HEK293 (cell line): ENCODE data around the gene TRIM50.
"Not testable (repeated sequence)": the region's sequence is repeated elsewhere in the genome, so short reads cannot be mapped to it uniquely, and the experiment has no call there.

ENCODE experiments used
- MEIS1 ChIP-seq: sonication (generic); formaldehyde crosslinking; IDR thresholded peaks from 2 replicates; pipeline ENCODE4 v1.8.1; 2022; ENCODE audit warnings: missing genetic modification reagents, mild to moderate bottlenecking, borderline replicate concordance
- ZNF174 ChIP-seq: fragments of 450-650 bp; formaldehyde crosslinking; IDR thresholded peaks from 2 replicates; pipeline ENCODE4 v1.5.0; 2017; ENCODE audit warnings: missing biosample characterization, mild to moderate bottlenecking, missing genetic modification characterization
- ZNF19 ChIP-seq: fragments of 450-650 bp; formaldehyde crosslinking; IDR thresholded peaks from 2 replicates; pipeline ENCODE4; 2016; ENCODE audit warnings: missing biosample characterization, missing genetic modification characterization, low read depth
- ZNF701 ChIP-seq: fragments of 450-650 bp; formaldehyde crosslinking; IDR thresholded peaks from 2 replicates; pipeline ENCODE4 v1.5.1; 2016; ENCODE audit warnings: missing biosample characterization, missing genetic modification characterization
- TF ChIP-seq, protein P1 (sequence below): sonication (generic); formaldehyde crosslinking; IDR thresholded peaks from 2 replicates; pipeline ENCODE4 v1.8.1; 2022; ENCODE audit warnings: mild to moderate bottlenecking, moderate library complexity, missing genetic modification reagents
- TF ChIP-seq, protein P2 (sequence below): fragments of 450-650 bp; formaldehyde crosslinking; IDR thresholded peaks from 2 replicates; pipeline ENCODE4 v1.5.1; 2016; ENCODE audit warnings: missing biosample characterization, missing genetic modification characterization

DNA sequence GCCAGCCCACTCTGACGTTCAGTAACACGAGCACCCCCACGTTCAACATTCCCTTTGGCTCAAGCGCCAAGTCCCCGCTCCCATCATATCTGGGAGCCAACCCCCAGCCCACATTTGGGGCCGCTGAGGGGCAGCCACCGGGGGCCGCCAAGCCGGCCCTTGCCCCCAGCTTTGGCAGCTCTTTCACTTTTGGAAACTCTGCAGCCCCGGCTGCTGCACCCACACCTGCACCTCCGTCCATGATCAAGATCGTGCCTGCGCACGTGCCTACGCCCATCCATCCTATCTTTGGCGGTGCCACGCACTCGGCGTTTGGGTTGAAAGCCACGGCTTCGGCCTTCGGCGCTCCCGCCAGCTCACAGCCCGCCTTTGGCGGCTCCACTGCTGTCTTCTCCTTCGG, 30.2 kb downstream of the TRIM50 start:
- TF ChIP-seq, protein P1, sequence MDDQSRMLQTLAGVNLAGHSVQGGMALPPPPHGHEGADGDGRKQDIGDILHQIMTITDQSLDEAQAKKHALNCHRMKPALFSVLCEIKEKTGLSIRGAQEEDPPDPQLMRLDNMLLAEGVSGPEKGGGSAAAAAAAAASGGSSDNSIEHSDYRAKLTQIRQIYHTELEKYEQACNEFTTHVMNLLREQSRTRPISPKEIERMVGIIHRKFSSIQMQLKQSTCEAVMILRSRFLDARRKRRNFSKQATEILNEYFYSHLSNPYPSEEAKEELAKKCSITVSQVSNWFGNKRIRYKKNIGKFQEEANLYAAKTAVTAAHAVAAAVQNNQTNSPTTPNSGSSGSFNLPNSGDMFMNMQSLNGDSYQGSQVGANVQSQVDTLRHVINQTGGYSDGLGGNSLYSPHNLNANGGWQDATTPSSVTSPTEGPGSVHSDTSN, result not testable (repeated sequence)
- TF ChIP-seq ZNF701 (tag by site-specific recombination); MEIS1 (CRISPR knock-in tag); ZNF19 (tag by site-specific recombination); ZNF174: not testable (repeated sequence)
- TF ChIP-seq, protein P2, sequence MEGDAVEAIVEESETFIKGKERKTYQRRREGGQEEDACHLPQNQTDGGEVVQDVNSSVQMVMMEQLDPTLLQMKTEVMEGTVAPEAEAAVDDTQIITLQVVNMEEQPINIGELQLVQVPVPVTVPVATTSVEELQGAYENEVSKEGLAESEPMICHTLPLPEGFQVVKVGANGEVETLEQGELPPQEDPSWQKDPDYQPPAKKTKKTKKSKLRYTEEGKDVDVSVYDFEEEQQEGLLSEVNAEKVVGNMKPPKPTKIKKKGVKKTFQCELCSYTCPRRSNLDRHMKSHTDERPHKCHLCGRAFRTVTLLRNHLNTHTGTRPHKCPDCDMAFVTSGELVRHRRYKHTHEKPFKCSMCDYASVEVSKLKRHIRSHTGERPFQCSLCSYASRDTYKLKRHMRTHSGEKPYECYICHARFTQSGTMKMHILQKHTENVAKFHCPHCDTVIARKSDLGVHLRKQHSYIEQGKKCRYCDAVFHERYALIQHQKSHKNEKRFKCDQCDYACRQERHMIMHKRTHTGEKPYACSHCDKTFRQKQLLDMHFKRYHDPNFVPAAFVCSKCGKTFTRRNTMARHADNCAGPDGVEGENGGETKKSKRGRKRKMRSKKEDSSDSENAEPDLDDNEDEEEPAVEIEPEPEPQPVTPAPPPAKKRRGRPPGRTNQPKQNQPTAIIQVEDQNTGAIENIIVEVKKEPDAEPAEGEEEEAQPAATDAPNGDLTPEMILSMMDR (tag by site-specific recombination), result not testable (repeated sequence)
